CD1c-positive myeloid dendritic cell (primary cell): ENCODE measurements around the gene ATP8B3.
A peak's percentile ranks its signal among the peaks of the same experiment; 100 is the strongest.

Experiments
- DNase-seq: peaks from one replicate; pipeline ENCODE4 v3.0.0-alpha.2; 2016; ENCODE audit errors: extremely low spot score

ATP8B3 gene

GRCh38 chr19:1816530-1817298 is 4.6 kb upstream of the ATP8B3 start:
- no peak for DNase-seq

GRCh38 chr19:1815605-1816529 is 3.8 kb upstream of the ATP8B3 start:
- DNase-seq, result no peak

DNA sequence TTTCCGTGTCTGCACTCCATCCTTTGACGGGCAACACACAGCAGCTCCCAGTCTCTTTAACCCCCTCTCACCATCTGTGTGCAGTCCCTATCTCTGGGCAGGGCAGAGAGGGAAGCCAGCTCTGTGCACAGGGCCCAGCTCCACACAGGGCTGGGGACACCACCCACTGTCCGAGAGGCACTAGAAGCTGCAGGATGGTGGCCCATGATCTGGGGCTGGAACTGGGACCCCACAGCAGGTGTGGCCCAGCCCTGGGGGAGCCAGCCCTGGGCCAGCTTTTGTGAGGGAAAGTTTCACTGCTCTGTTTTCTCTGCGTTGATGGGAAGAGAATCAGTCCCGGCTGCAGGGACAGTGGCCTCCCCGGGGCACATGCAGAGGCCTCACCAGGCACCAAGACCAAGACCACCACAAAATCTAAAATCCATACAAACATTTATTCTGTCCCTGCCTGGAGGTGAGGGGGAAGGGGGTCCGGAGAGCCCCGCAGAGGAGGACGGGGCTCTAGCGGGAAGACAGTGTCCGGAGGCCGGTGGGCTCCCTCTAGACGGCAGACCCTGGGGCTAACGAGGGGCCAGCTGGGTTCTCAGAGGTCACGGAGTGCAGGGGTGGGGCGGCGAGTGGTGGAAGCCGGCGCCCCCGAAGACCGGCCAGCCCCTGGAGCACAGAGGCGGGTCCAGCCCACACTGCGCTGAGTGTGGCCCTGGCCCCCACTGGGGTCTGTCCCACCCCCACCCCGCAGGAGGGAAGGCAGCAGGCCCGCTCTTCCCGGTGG is 2.9 kb upstream of the ATP8B3 start:
- no peak for DNase-seq

GRCh38 chr19:1814391-1814790 is 2.3 kb upstream of the ATP8B3 start:
- no peak for DNase-seq

DNA sequence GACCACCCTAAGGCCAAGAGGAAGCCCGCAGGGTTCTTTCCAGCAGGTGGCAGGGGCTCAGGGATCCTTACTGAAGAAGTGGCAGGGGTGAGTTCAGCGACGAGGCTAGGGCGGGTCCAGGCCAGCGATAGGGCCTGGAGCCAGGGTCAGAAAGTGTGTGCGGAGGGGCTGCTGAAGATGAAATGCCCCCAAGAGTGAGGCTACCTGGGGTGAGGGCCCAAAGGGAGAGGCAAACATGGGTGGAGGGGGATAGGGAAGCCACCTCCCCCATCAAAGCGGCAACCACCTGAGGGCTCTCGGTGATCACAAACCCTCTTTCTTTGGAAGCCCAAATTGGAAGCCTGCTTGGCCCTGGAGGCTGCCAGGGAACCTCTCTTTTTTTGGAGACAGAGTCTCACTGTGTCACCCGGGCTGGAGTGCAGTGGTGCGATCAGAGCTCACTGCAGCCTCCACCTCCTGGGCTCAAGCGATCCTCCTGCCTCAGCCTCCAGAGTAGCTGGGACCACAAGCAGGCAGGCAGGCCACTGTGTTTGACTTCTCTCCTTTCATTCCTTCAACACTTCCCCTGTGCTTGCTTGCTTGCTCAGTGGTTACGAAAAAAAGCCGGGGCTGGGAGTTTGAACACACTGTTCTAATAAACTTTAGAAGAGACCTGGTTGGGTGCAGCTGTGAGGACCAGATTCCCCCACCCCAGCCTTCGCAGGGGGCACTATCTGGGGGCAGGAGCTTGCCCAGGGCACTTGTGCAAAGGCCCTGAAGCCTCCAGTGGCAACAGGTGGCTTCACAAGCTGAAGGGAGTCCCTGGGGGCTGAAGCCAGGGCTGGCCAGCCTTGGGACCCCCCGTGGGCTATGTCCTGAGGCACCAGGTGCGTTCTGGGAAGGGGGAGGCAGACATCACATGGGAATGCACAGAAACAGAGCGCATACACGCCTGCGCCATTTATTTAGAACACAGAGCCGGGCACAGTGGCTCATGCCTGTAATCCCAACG is 1.4 kb upstream of the ATP8B3 start:
- DNase-seq, result no peak

- peak; percentile 96 for DNase-seq
Measured at GRCh38 chr19:1812426-1813191, 533 bp upstream of the ATP8B3 start.

GRCh38 chr19:1811472-1811894 is 593 bp downstream of the ATP8B3 start:
- peak; percentile 37 for DNase-seq

GRCh38 chr19:1810439-1811160 is 1.5 kb downstream of the ATP8B3 start:
- no peak for DNase-seq

- no peak for DNase-seq
Measured at GRCh38 chr19:1809678-1810077, 2.4 kb downstream of the ATP8B3 start.

GRCh38 chr19:1808395-1808731 is 3.7 kb downstream of the ATP8B3 start:
- DNase-seq, result no peak

GRCh38 chr19:1807695-1808394 is 4.2 kb downstream of the ATP8B3 start:
- no peak for DNase-seq

DNA sequence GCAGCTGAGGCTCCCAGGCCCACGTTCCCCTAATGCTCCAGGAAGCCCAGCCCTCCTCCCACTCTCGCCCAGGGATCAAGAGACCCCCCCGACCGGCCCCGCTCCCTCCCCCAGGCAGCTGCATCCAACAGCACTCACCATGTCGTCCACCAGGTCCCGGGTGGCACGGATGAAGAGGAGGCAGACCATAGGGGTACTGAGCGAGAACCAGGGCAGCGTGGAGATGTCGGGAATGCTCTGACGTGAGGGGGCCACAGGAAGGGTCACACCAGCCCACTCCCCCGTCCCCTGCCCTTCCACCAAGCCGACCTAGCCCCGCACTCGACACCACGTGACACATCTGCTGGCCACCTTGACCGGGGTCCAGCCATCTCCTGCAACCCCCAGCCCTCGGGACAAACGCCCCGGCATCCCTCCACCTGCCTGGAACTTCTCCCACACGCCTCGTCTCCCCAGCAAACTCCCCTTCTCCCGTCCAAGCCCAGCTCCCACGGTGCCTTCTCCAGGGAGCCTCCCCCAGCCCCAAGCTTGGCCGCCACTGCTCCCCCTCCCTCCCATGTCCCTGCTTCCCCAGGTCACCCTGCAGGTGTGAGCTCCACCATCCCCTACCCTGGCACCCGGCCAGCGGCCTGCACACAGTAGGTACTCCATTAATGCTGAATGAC is 4.9 kb downstream of the ATP8B3 start:
- no peak for DNase-seq

DNA sequence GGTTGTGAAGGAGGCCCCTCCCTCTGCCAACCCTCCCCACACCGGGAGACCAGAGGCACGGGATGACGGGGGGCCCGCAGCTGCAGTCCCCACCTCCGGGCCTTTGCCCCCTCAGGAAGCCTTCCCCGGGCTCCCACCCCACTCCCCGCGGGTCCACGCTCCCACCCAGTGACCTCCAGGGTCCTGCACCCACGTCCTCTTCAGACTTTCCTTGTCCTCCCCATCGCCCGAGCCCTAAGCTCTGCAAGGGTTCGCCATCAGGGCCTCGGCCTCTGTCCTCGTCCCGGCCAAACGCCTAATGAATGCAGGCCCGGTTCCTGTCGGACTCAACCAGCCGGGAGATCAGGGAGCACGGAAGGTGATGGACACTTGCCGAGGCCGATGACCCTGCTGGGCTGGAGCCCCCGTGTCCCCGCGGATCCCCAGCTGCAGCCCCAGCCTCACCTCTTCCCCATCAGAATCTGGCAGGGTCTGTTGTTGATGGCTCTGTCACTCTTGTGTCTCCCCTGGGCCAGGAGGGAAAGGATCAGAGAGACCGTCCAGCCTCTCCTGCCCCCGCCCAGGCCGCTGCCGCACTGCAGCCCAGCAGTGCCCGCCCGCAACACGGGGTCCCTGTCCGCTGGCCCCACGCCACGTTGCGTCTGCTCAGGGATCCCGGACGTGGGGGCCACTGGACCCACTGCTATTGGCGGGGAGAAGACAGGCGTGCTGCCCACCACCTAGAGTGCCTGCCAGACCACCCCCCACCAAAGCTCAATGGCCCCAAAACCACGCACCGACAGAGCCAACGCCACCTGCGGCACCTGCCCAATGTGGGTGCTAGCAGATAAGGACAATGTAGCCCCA is 5.7 kb downstream of the ATP8B3 start:
- no peak for DNase-seq

DNA sequence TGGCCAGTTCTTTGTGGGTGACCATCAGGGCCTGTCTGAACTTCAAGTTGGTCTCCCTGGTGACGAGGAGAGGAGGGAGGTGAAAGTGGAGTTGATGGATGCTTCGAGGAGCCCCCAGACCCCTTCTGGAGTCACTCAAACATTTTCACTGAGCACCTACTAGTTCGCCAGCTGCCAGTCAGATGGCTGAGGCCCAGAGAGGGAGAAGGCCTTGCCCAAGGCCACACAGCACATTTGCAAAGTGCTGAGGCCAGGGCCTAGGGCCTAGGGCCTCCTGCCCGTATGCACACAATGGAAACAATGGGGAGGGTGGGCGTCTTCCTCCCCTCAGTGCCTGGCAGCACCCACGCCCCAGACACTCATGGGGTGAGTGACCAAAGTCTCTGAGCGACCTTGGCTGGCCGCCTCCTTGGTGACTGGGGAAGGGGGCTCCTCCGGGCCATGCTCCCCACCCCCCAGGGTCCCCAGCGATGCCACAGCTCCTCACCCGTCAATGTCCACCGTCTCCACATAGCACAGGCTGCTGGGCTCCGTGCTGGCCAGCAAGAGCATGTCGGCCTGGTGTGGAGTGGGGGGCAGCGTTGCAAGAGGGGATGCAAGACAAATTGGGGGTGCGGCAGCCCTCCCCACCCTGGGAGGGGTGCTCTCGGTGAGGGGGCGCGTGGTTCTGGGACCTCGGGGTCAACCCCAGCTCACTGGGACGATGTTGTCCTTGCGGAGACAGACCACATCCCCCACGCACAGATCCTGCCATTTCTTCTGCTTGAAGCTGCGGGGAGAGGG is 6.5 kb downstream of the ATP8B3 start:
- DNase-seq, result no peak

GRCh38 chr19:1804858-1805257 is 7.2 kb downstream of the ATP8B3 start:
- DNase-seq, result no peak

GRCh38 chr19:1799695-1800342 is 12.3 kb downstream of the ATP8B3 start:
- DNase-seq, result no peak
